MV-4-11 (cell line): ENCODE data around the gene TRIM41.

ENCODE experiments used
- DNase-seq: peaks from one replicate; lab custom pipeline; 2025; lab: John Stamatoyannopoulos, UW

TRIM41 gene

DNA sequence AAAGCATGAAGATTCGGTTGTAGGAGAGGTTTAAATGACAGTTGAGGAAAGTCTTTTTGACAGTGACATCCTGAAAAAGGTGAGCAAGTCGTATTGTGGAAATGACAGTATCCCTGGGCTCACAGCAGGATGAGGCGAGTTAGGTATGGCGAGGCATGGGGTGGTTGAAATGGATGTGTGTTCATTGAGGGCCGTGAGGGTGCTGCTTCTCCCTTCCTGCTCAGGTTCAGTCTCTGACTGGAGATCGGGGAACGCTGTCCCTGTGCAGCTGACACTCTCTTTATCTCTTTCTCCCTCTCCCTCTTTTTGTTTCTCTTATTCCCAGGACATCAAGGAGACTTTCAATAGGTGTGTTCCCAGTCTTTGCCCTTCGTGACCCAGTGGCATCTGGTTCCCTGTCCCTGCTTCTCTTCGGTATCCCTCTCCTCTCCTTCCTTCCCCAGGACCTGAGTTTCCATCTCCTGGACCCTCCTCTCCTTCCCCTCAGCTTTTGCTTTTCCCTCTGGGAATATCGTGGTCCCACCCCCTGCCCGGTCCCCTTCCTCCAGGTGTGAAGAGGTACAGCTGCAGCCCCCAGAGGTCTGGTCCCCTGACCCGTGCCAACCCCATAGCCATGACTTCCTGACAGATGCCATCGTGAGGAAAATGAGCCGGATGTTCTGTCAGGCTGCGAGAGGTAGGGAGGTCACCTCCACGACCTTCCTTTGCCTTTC, 10.2 kb downstream of the TRIM41 start:
- DNase-seq = no peak

DNA sequence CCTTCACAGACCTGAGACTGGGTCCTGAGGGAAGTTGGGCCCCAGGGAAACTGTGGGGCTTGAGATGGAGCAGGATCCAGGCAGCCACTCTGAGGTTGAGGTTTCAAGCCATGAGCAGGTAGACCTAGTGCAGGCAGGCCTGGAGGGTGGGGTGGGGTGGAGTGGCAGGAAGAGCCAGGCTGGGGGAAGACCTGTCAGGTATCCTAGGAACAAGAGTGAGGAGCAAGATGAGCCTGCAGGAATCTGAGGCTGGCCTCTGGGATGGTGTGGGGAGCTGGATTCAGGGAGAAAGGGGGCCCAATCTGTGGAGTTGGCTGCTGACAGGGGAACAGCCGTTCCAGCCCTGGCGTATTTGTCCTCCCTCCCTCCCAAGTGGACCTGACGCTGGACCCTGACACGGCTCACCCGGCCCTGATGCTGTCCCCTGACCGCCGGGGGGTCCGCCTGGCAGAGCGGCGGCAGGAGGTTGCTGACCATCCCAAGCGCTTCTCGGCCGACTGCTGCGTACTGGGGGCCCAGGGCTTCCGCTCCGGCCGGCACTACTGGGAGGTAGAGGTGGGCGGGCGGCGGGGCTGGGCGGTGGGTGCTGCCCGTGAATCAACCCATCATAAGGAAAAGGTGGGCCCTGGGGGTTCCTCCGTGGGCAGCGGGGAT, 10.8 kb downstream of the TRIM41 start:
- DNase-seq = no peak

DNA sequence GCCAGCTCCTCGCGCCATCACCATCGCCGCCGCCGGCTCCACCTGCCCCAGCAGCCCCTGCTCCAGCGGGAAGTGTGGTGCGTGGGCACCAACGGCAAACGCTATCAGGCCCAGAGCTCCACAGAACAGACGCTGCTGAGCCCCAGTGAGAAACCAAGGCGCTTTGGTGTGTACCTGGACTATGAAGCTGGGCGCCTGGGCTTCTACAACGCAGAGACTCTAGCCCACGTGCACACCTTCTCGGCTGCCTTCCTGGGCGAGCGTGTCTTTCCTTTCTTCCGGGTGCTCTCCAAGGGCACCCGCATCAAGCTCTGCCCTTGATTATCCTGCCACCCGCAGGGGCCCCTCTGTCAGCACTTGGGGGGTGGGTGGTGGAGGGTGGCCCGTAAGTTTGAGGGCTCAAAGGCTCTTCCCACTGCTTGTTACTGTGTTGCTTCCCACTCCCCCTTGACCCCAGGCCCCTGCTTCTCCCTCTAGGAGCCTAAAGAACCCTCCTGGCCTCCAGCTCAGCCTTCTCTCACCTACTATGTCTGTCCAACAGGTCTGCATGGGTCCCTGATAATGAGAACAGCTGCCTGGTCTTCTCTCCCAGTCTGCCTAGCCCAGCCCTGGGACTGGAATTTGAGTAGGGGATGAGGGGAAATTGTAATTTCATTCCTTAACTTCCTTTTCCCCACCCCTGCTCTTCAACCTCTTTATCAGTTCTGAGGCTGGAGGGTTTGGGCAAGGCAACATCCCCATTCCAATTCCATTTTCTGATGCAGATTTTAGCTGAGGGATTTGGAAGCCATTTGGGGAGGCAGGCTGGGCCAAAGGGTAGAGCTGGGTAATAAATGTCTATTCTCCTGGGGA, 11.6 kb downstream of the TRIM41 start:
- DNase-seq = no peak

DNA sequence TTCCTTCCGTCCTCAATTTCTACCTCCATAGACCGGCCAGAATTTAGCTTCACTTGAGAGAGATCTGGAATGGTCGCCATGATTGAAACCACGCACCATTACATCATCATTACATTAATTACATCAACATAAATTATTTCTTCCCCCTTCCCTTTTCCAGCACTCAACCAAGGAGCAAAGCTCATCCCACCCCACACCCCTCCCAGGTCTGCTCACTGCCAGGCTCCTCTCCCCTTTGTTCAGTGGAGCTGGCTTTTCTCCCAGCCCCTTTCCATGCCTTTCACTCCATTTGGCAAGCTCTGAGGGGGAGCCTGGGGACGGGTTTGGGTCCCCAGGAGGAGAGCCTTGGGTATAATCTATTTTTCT, 12.2 kb downstream of the TRIM41 start:
- DNase-seq = no peak

DNA sequence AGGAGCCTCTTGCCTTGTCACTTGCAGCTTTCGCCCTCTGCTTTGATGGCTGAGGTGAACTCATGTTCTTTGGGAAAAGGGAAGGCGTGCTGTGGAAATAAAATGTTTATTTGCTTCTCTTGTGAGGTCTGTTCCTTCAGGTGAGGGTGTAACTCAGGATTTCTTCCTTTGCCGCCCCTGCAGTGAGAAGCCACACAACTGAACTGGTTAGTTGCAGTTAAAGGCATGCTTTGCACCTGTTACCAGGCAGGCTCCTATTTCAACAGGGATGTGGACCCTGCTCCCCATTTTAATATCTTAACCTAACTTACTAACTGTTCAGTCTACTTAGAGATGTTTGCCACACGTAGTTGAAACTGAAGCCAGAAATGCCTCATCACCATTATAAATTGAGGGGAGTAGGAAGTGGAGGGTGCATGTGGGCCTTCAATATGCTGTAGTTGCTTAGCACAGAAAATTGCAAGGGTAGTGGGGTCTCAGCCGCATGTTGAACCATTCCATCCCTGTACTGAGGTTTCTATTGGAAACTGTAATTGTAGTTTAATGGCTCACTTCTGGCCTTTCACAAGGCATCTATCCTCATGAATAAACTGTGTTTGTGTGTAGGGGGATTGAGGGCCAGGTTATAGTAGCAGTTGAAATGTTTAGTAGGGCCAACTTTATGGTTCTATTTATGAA, 12.7 kb downstream of the TRIM41 start:
- no peak for DNase-seq

DNA sequence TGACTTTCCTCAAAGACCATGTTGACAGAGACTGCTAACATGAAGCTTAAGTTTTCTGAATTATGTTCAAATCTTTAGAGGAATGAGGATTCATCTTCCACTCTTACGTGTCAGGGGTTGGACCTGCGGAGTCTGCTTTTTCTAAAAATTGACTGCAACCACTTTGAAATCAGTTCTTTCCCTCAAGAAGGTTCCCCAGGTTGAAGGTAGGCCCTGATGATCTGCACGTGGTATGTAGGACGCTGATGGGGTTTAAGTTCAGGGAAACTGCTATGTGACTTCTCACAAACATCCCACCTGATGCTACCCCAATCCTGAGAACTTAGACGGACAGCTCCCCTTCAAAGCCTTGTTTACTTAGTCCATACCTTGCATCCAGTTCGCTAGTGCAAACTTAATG, 13.4 kb downstream of the TRIM41 start:
- DNase-seq = no peak

DNA sequence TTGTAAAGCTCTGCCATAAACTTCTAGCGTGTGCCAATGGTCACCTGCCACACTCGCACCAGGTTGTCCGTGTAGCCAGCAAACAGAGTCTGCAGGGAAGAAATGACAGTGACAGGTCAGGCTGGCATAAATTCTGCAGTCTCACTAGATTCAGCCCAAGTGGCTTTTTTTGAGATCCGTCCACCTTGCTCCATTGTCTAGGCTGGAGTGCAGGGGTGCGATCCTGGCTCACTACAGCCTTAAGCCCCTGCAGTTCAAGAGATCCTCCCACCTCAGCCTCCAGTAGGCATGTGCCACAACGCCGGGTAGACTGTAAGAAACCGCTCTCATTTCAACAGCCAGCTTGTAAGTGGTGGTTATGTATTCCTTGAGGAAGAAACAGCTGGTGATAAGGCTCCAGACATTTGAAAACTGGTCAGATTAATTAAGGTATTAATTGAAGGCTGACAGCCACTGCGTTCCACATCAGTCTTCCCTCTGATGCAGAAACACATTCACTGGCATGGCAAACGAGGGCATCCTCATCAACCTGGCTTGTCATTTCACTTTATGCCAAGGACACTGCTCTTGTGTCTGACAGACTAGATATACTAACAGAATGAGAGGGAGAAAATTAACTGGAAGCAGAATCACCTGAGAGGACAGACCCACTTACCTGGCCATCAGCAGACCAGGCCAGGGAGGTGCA, 14.0 kb downstream of the TRIM41 start:
- no peak for DNase-seq

DNA sequence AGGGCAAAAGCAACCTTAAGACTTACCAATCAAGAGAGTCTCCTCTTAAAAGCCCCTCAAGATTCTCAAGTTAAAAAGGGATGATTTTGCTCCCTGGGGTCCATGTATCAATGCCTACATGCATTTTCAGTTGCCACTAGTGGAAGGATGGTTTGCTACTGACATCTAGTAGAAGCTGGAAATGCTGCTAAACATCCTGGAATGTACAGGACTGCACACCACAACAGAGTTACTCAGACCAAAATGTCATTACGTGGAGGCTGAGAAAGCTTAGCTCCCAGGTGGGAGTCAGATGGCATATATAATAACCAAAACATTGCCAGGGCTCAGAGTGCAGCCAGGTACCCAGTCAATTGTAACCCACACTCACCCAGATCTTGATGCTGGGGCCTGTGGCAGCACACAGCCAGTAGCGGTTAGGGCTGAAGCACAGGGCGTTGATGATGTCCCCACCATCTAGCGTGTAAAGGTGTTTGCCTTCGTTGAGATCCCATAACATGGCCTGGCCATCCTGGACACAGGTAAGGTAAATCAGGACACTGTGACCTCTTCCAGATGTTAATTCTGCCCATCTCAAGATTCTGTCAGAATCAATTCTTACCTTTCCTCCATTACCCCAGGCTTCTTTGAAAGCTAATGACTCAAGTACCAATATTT, 14.8 kb downstream of the TRIM41 start:
- DNase-seq = no peak

DNA sequence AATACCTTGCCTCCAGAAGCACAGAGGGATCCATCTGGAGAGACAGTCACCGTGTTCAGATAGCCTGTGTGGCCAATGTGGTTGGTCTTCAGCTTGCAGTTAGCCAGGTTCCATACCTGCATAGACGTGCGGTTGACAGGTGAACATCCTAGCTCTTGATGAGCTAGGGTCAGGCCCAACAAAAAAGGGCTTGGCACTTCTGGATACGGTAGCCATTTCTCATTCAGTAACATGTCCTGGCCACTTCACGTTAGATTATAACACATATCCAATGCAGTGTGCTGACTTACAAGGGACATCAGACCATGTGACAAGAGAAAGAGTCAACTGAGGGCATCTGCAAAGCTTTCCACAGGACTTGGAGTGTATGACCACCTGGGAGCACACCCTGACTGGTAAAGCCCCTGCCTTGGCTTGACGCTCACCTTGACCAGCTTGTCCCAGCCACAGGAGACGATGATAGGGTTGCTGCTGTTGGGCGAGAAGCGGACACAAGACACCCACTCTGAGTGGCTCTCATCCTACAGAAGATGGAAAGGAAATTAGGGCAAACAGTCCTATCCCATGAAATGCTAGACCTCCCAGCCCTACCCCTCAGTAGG, 16.1 kb downstream of the TRIM41 start:
- no peak for DNase-seq

DNA sequence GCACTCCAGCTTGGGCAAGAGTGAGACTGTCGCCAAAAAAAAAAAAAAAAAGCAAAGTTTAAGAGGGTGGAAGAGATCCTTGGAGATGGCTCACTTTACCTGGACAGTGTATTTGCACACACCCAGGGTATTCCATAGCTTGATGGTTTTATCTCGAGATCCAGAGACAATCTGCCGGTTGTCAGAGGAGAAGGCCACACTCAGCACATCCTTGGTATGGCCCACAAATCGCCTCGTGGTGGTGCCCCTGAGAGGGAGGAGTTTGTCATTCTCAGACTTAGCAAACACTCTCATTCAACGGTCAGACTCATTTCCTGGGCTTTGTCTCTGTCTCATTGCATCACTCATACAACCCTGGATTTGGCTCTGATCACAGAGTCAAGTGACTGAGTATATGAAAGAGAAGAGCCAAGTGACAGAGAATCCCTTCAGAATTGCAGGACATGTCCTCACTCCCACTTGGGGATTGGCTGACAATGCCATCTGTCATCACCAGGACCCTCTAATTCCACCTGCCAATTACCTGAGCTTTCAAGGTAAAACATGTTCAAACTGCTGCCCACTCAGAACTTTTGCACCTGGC, 18.4 kb downstream of the TRIM41 start:
- no peak for DNase-seq

DNA sequence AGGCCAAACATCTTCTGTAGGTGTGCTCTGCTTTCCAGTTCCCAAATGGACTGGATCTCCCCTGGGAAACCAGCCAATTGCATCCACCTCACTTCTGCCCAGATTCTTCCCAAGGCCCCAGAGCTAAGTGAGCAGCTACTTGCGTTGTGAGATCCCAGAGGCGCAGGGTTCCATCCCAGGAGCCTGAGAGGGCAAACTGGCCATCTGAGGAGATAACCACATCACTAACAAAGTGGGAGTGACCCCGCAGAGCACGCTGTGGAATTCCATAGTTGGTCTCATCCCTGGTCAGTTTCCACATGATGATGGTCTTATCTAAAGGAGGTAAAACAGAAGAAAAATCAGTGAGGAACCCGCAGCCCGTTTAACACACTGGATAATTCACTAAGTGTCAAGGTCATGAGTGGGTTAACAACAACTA, 19.0 kb downstream of the TRIM41 start:
- no peak for DNase-seq

DNA sequence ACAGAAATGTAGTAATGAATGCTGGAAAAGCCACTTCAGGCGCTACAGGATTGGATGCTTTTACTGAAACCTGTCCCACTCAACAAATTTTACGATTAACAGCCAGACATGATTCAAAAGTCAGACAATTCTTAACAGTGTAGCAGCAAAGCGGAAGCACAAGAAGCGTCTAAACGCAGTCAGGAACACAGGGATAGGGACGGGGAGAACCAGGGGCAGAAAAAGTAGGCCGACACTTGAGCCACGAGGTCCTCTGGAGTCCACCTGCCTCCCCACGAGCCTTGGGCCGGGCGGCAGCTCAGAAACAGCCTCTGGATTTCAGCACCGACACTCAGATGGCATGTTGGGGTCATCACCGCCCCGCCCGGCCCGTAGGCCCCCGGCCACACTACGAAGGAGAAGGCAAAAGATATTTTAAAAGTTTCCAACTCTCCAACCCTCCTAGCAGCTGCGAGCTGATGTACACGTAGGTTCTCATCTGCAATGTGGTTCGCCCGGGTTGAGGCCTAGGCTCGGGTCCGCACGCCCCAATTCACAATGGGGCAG, 20.0 kb downstream of the TRIM41 start:
- no peak for DNase-seq

DNA sequence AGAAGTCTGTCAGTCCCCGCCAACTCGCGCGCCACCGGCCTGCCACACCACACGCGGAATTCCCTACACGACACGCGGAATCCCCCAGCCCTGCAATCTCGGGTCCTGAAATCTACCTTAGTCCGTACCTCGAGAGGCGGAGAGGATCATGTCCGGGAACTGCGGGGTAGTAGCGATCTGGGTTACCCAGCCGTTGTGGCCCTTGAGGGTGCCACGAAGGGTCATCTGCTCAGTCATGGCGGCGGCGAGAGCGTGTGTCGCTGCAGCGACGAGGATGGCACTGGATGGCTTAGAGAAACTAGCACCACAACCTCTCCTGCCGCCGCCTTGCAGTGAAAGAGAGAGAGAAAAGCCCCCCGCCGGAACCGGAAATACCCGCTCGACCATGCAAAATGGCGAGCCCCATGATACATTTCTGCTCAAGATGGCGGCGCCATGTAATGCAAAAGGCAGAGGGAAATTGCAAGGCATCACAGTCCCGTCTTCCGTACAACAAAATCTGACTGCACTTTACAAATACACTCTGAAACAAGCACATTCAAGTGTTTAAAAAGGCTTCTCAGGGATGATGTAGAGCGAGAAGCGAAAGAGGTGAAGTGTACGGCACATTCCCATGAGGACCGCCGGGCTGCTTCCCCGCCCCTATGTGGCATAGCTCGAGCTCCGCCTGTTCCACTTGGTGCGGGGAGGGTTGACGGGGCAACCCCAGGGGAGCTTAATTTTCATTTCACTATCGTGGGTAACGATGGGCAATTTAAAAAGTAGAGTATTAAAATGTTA, 20.7 kb downstream of the TRIM41 start, which contains the start of gene RACK1:
Gene RACK1 (minus strand): TSS at position 343 of the 780 bp plus-strand sequence. CDS start 106 bp downstream, at position 237.
- no peak for DNase-seq

DNA sequence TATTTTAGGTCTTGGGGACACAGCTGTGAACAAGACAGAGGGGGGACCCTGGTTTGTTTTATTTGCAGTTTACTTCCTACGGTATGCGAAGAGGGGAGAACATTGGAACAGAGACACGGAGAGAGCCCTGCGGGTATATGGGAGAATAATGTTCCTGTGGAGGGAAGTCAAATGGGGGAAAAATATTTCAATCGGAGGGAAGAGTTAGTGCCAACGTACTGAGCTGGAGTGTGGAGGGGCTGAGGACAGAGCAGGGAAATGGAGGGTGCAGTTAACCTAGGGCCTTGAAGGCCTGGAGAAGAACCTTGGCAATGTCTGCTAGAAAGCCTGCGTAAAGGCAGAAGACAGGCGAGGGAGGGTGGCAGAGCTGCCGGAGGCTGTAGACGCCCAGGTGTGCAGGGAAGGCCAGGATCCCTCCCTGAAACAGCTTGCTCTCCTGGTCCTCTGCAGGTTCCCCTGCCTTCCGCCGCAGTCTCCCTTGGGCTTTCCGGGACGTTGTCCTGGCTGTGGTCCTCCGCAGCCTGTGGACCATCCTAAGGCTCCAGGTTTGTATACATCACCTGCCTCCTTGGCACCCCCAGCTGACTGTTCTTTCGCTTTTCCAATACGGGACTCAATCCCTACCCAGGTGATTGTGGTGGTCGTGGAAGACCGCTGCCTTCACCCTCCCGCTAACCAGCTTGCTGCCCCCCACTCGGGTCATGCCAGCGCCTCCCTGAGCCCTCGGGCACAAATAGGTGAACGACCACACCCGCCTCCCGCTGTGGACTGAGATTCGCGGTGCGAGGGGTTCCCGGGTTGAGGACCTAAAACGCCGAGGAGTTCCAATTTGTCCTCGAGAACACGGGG, 22.6 kb downstream of the TRIM41 start:
- DNase-seq = no peak

DNA sequence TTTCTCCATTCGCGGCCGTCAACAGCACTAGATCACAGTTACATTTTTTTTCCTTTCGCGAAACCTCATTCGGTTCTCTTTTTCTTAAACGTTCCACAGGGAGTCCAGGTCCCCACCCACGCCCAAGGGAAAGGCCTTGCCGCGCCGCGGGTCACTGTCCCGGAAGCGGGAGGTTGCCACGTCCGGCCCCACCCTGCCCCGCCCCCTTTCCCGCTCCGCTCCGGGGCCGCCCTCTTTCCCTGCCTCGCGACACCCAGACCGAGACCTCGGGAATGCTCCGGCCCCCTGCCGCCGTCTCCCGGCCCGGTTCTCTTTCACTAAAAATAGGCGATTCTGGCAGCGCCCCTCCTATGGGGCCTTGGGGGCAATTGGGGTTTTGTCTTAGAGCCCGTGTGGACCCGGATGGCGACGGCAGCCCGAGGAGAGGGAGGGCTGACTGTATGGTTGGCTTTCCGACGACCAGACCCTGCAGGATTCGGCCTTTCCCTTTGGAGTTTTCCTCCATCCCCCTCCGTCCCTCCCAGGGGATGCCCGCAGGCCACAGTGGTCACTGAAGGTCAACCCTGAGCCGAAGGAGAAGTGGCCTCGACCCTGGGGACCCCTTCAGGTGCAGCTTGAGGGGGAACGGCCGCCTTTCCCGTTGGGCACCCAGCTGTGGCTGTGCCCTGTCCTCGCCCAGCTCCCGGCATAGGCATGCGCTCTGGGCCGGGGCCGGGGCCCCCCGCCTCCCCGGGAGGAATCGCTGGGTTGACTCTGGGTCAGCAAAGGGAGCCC, 23.4 kb downstream of the TRIM41 start:
- DNase-seq = no peak

DNA sequence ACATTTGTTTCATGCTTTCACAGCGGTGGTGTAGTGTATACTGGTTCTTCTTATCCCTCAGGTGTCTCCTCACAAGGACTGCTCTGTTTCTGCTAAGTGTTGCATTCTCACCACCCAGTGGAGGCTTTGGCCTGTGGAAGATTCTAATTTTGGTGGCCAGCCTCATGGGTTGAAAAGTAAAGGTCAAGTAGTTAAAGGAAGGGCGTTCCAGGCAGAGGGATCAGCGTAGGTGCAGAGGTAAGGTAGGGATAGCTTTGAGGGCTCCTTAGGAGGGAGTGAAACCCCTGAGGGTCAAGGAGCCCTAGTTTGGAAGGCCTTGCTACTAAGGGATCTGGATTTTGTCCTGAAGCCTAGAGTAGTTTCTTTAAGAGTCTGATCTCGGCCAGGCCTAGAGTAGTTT, 25.2 kb downstream of the TRIM41 start:
- no peak for DNase-seq

DNA sequence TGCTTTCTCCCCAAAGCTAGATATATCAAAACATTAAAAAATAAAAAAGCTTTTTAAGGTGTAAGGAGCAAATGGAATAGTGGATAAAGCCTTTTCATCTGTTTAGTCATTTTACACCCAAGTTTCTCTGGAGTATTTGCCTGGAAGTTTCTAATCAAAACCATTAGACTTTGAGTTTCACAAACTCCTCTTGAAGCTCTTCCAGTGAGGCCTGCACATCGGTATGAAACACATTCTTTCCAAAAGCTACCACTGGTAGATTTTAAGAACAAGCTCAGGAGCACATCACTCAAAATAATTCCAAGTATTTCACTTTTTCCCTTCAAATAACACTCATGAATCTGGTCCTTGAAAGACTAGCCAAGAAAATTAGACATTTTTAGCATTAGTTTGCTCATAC, 32.2 kb downstream of the TRIM41 start:
- DNase-seq = no peak
